Measurements from ENCODE around the gene BMAL1. TPM values are rescaled to one million over a fixed set of nuclear protein-coding genes. Genes with fewer than 3 reads are reported as not detected.
"Not testable (repeated sequence)": the region's sequence is repeated elsewhere in the genome, so short reads cannot be mapped to it uniquely, and the experiment has no call there.

The BMAL1 gene
- total RNA-seq, 3 donors from 2014 or later (not counting 1 experiment from before 2014, with no cell fraction given): 142 to 162 (median 145) TPM

- H3K36me3 ChIP-seq (ENCODE audit: control insufficient read depth, insufficient read depth, low read length): no peaks in the 10 kb centered on the region
- intact Hi-C loops (cut with micrococcal nuclease): no loop called here
- peaks cover 51 to 64% of the 10 kb centered on the region in 2 donors for H3K4me1 Mint-ChIP-seq
- H3K27ac Mint-ChIP-seq: peak overlapping the region; percentile 25 to 39
- DNase-seq: no peak
- peaks cover 9% of the 10 kb centered on the region for H3K36me3 Mint-ChIP-seq
- H3K9me3 ChIP-seq (ENCODE audit: control insufficient read depth, insufficient read depth, low read length): no peaks in the 10 kb centered on the region
- no peak overlapping the region for H3K4me3 ChIP-seq (ENCODE audit: low read length)
- H3K9me3 Mint-ChIP-seq: no peaks in the 10 kb centered on the region
- 95% methylated on average over 5 of the region's 6 CpGs for WGBS (ENCODE audit: insufficient coverage)
- H3K27me3 Mint-ChIP-seq (ENCODE audit: low read depth in 2 of 2): no peaks in the 10 kb centered on the region
- TF ChIP-seq CTCF (IDR thresholded peaks at IDR 0.05): no peak
- H3K27ac ChIP-seq (ENCODE audit: low read length): no peak overlapping the region
- H3K4me1 ChIP-seq (ENCODE audit: control insufficient read depth, insufficient read depth, low read length): no peaks in the 10 kb centered on the region
- ATAC-seq: no peak
- no peak overlapping the region for H3K4me3 Mint-ChIP-seq
- no peaks in the 10 kb centered on the region for H3K27me3 ChIP-seq (ENCODE audit: control insufficient read depth, insufficient read depth, low read length)
These were observed 156.9 kb downstream of the BMAL1 start for GRCh38 chr11:13434247-13435205.

GRCh38 chr11:13436836-13437235 is 159.2 kb downstream of the BMAL1 start:
- ATAC-seq: not testable (repeated sequence)

More at GRCh38 chr11:13436836-13437235, 159.2 kb downstream of the BMAL1 start:
- H3K36me3 ChIP-seq (ENCODE audit: control insufficient read depth, insufficient read depth, low read length); H3K36me3 Mint-ChIP-seq; H3K27ac Mint-ChIP-seq; H3K27ac ChIP-seq (ENCODE audit: low read length); DNase-seq; intact Hi-C loops (cut with micrococcal nuclease); H3K27me3 ChIP-seq (ENCODE audit: control insufficient read depth, insufficient read depth, low read length); H3K9me3 ChIP-seq (ENCODE audit: control insufficient read depth, insufficient read depth, low read length); H3K4me3 ChIP-seq (ENCODE audit: low read length); H3K4me1 ChIP-seq (ENCODE audit: control insufficient read depth, insufficient read depth, low read length); H3K27me3 Mint-ChIP-seq (ENCODE audit: low read depth in 2 of 2); H3K4me3 Mint-ChIP-seq; H3K9me3 Mint-ChIP-seq: not testable (repeated sequence)
- peaks cover 49 to 53% of the 10 kb centered on the region in 2 donors for H3K4me1 Mint-ChIP-seq
- WGBS (ENCODE audit: insufficient coverage): 95% methylated on average over 7 of the region's 7 CpGs

Other genes starting within 250 kb of the BMAL1 start
- gene BTBD10, start 185.4 kb downstream of the BMAL1 start, total RNA-seq: 10 to 100 TPM; 18.0 to 26.9 (median 23.2) TPM
- not detected for gene PTH, start 218.2 kb downstream of the BMAL1 start, total RNA-seq

All from natural killer cell (primary cell).